Parietal lobe (tissue), 1 donor: ENCODE results near the gene OR1N2. TPM values are rescaled to one million over a fixed set of nuclear protein-coding genes. Genes with fewer than 3 reads are reported as not detected.

ENCODE experiments used
- total RNA-seq: library from RNA; depleted of rRNA; stranded (reverse); fragments of >200 nt; gene quantifications from one replicate; pipeline ENCODE4 v1.2.3, GENCODE V29; 2014

Gene OR1N2
- not detected for total RNA-seq

GRCh38 chr9:122552812-122553211 lies at the start of gene OR1N2:
Gene OR1N2 (plus strand): TSS chr9:122553112. CDS start chr9:122553212, 100 bp downstream.

GRCh38 chr9:122510502-122510901 lies 42.4 kb upstream of the OR1N2 start, which contains the start of gene OR1J2:
Gene OR1J2 (plus strand): TSS chr9:122510802. CDS start chr9:122510802, 0 bp downstream.

GRCh38 chr9:122518841-122519240 lies 34.1 kb upstream of the OR1N2 start, which contains the start of gene OR1J4:
Gene OR1J4 (plus strand): TSS chr9:122519141. CDS start chr9:122519141, 0 bp downstream.

GRCh38 chr9:122527193-122527592 lies 25.7 kb upstream of the OR1N2 start, which contains the start of gene OR1N1:
Gene OR1N1 (minus strand): TSS chr9:122527293. CDS start chr9:122527293, 0 bp downstream.

GRCh38 chr9:122583284-122583683 lies 30.4 kb downstream of the OR1N2 start, which contains the start of gene OR1L8:
Gene OR1L8 (minus strand): TSS chr9:122583384. CDS start chr9:122568477, 14,907 bp downstream.

Other genes starting within 250 kb of the OR1N2 start
- 0.31 TPM for gene PTGS1, start 182.1 kb upstream of the OR1N2 start, total RNA-seq
- not detected for gene OR1J1, start 75.2 kb upstream of the OR1N2 start, total RNA-seq
- not detected for gene OR1J2, start 42.3 kb upstream of the OR1N2 start, total RNA-seq
- not detected for gene OR1J4, start 34.0 kb upstream of the OR1N2 start, total RNA-seq
- not detected for gene OR1N1, start 25.8 kb upstream of the OR1N2 start, total RNA-seq
- gene OR1L8, start 30.3 kb downstream of the OR1N2 start, total RNA-seq: 0.31 TPM
- gene OR1Q1, start 61.6 kb downstream of the OR1N2 start, total RNA-seq: not detected
- not detected for gene OR1B1, start 104.5 kb downstream of the OR1N2 start, total RNA-seq
- gene OR1L1, start 108.6 kb downstream of the OR1N2 start, total RNA-seq: not detected
- gene OR1L3, start 122.0 kb downstream of the OR1N2 start, total RNA-seq: not detected
- gene OR1L4, start 170.9 kb downstream of the OR1N2 start, total RNA-seq: not detected
- not detected for gene OR1L6, start 189.2 kb downstream of the OR1N2 start, total RNA-seq
- not detected for gene OR5C1, start 235.8 kb downstream of the OR1N2 start, total RNA-seq
- not detected for gene OR1K1, start 247.0 kb downstream of the OR1N2 start, total RNA-seq